K562 (cell line): ENCODE measurements around the gene SERPINH1. TPM values are rescaled to one million over a fixed set of nuclear protein-coding genes. Genes with fewer than 3 reads are reported as not detected.
A peak's percentile ranks its signal among the peaks of the same experiment; 100 is the strongest.

Experiments used
- ATAC-seq: fragments of 200-7000 bp; cut with Tn5 transposase; 3 replicates; pipeline ENCODE4 v1.9.1; 2020; ENCODE audit warnings: moderate library complexity
- BruUV-seq: library from RNA; stranded (reverse); fragments of 400-500 nt; replicated peaks from 2 replicates; lab custom pipeline; 2021; lab: Mats Ljungman, UMichigan
- CTCF ChIA-PET: fragments of 300-600 bp; formaldehyde crosslinking; extraction: SDS; loops from one replicate; lab custom pipeline; 2021; ENCODE audit warnings: low intra/inter-chr PET ratio; lab: Yijun Ruan, JAX
- POLR2A ChIA-PET: fragments of 300-600, 350-650 bp; sonication (Branson Sonifier 250); formaldehyde crosslinking; extraction: SDS; loops from one replicate; lab custom pipeline; 2021; ENCODE audit warnings: antibody characterized with exemption, inconsistent platforms; lab: Yijun Ruan, JAX
- DNase-seq, 4 experiments: peaks; one replicate each; pipeline versions ENCODE4 v3.0.0 to v3.0.0-alpha.2; 2011 to 2018; ENCODE audit warnings: low spot score in 3 of 4, mixed read lengths in 3 of 4; ENCODE audit errors: extremely low read depth in 1 of 4
- FAIRE-seq: peaks from 2 replicates; lab custom pipeline; 2011; peaks lifted over from hg19 to GRCh38; lab: Jason Lieb, UNC
- H2AFZ ChIP-seq: 2 replicates; pipeline ENCODE4 v1.6.0; 2011; ENCODE audit warnings: low read depth, low read length, control low read depth, inconsistent platforms
- H3K27ac ChIP-seq: fragments of 200-600 bp; 3 replicates; pipeline ENCODE4 v1.8.0; 2011; ENCODE audit warnings: low read depth, mild to moderate bottlenecking, control low read depth, inconsistent platforms, low read length, moderate library complexity, mixed read lengths; ENCODE audit errors: extremely low read depth
- H3K27me3 ChIP-seq, 2 experiments: fragments of 300-600 bp in 1 of 2; 2 replicates in 1 of 2; 3 replicates in 1 of 2; pipeline versions ENCODE4 v1.6.0 to v1.8.0; 2011; ENCODE audit warnings: inconsistent platforms in 2 of 2, low read length in 2 of 2, mild to moderate bottlenecking in 1 of 2, mixed read lengths in 1 of 2, moderate library complexity in 1 of 2; ENCODE audit not compliant: control insufficient read depth in 2 of 2, insufficient read depth in 2 of 2
- H3K36me3 ChIP-seq: fragments of 300-600 bp; 3 replicates; pipeline ENCODE4 v1.8.0; 2011; ENCODE audit warnings: mild to moderate bottlenecking, low read length, inconsistent platforms; ENCODE audit not compliant: control insufficient read depth, insufficient read depth
- H3K4me1 ChIP-seq, 2 experiments: fragments of 200-600 bp in 1 of 2; replicated peaks in 1 of 2; 2 replicates in 1 of 2; 3 replicates in 1 of 2; pipeline versions ENCODE4 v1.5.1 to v1.8.0; 2011; ENCODE audit warnings: inconsistent platforms in 2 of 2, low read length in 2 of 2, mild to moderate bottlenecking in 1 of 2, mixed read lengths in 1 of 2, moderate library complexity in 1 of 2; ENCODE audit not compliant: control insufficient read depth in 2 of 2, insufficient read depth in 2 of 2
- H3K4me2 ChIP-seq: 2 replicates; pipeline ENCODE4 v1.6.1; 2011; ENCODE audit warnings: low read length, control low read depth, inconsistent platforms, mixed read lengths; ENCODE audit not compliant: insufficient read depth
- H3K4me3 ChIP-seq: fragments of 200-600 bp; sonication (generic), shearing (Covaris generic); 2 replicates; pipeline ENCODE4 v1.5.1; 2016; ENCODE audit warnings: control low read depth, inconsistent platforms
- H3K79me2 ChIP-seq: fragments of 200-600 bp; 3 replicates; pipeline ENCODE4 v1.8.0; 2011; ENCODE audit warnings: low read length, inconsistent platforms; ENCODE audit not compliant: control insufficient read depth, insufficient read depth
- H3K9ac ChIP-seq, 2 experiments: 2 replicates each; pipeline versions ENCODE4 v1.6.0 to v1.6.1; 2011; ENCODE audit warnings: low read depth in 2 of 2, low read length in 2 of 2, control low read depth in 1 of 2, inconsistent platforms in 1 of 2, mild to moderate bottlenecking in 1 of 2, mixed read lengths in 1 of 2; ENCODE audit not compliant: insufficient read depth in 1 of 2
- H3K9me1 ChIP-seq: one replicate; pipeline ENCODE4 v1.6.0; 2011; ENCODE audit warnings: inconsistent platforms, mild to moderate bottlenecking, low read length, moderate library complexity; ENCODE audit not compliant: control insufficient read depth, insufficient read depth
- H3K9me3 ChIP-seq: replicated peaks from 2 replicates; pipeline ENCODE4 v1.5.1; 2011; ENCODE audit warnings: low read depth, low read length, inconsistent platforms; ENCODE audit not compliant: control insufficient read depth, insufficient read depth
- H4K20me1 ChIP-seq: replicated peaks from 2 replicates; pipeline ENCODE4 v1.6.1; 2011; ENCODE audit warnings: low read length, inconsistent platforms, mixed read lengths; ENCODE audit not compliant: control insufficient read depth, insufficient read depth
- BMI1 ChIP-seq: fragments of 150-350 bp; IDR thresholded peaks from 2 replicates; pipeline ENCODE4 v1.6.1; 2014; ENCODE audit warnings: low read length
- CBX1 ChIP-seq: sonication (generic); IDR thresholded peaks from 2 replicates; pipeline ENCODE4 v1.6.1; 2016; ENCODE audit warnings: antibody characterized with exemption, low read depth, mild to moderate bottlenecking
- GABPB1 ChIP-seq: sonication (generic); formaldehyde crosslinking; IDR thresholded peaks from 2 replicates; pipeline ENCODE4 v1.8.0; 2022; ENCODE audit warnings: mild to moderate bottlenecking, missing genetic modification reagents
- MAFF ChIP-seq: IDR thresholded peaks from 2 replicates; pipeline ENCODE4 v1.6.1; 2012; ENCODE audit warnings: low read length, improper control_type of control experiment
- POU5F1 ChIP-seq: fragments of 150-350 bp; IDR thresholded peaks from 2 replicates; pipeline ENCODE4 v1.6.1; 2014; ENCODE audit warnings: borderline replicate concordance, low read length, low read depth, mild to moderate bottlenecking; ENCODE audit not compliant: partially characterized antibody
- ZNF444 ChIP-seq: fragments of 250-450 bp; sonication (Bioruptor Pico); IDR thresholded peaks from 2 replicates; pipeline ENCODE4 v1.4.0; 2020; ENCODE audit warnings: mild to moderate bottlenecking, moderate library complexity
- WGBS: fragments of 100-300 bp; shearing (Covaris generic); methylation state at CpG from one replicate; pipeline ENCODE4 v1.1.6; 2016; ENCODE audit warnings: low coverage, mixed read lengths; ENCODE audit not compliant: insufficient coverage; ENCODE audit errors: missing lambda C conversion rate; 5-methylcytosine and 5-hydroxymethylcytosine counted together
- in situ Hi-C: fragments of 300-500 bp; cut with MboI; formaldehyde crosslinking; loops from 4 replicates; pipeline ENCODE4 v1.15.0; 2018; ENCODE audit warnings: inconsistent platforms, mixed read lengths
- intact Hi-C: fragments of 100-400 bp; cut with micrococcal nuclease; formaldehyde crosslinking; loops from 2 replicates; pipeline ENCODE4 v1.14.2; 2022
- polyA plus RNA-seq, 8 experiments: library from polyadenylated mRNA; depleted of rRNA in 4 of 8; stranded (reverse) in 5 of 8; unstranded in 3 of 8; fragments of >200 nt; fragmentation: Nextera tagmentation in 2 of 8; fragmentation: Illumina TruSeq in 1 of 8; extraction: Ambion mirVana in 2 of 8; extraction: Trizol in 1 of 8; gene quantifications; 2 replicates each; pipeline versions ENCODE4 v1.2.1 to v1.2.3, GENCODE V29; 2011 to 2014; ENCODE audit warnings: inconsistent platforms in 1 of 8, missing spikeins in 1 of 8
- total RNA-seq, 7 experiments: library from RNA; depleted of rRNA in 6 of 7; stranded (reverse); fragments of >200 nt in 6 of 7; fragmentation: Illumina TruSeq in 2 of 7; extraction: Trizol in 2 of 7; gene quantifications; 2 replicates each; pipeline versions ENCODE4 v1.2.1 to v1.2.3, GENCODE V29; 2011 to 2021; ENCODE audit warnings: low replicate concordance in 1 of 7
- TF ChIP-seq, protein P1 (sequence below): fragments of 250-450 bp; sonication (Bioruptor Pico); IDR thresholded peaks from 2 replicates; pipeline ENCODE4 v1.8.0; 2022; ENCODE audit warnings: moderate library complexity, mild to moderate bottlenecking, inconsistent platforms
- TF ChIP-seq, protein P2 (sequence below): sonication (generic); formaldehyde crosslinking; IDR thresholded peaks from 2 replicates; pipeline ENCODE4 v1.8.0; 2022; ENCODE audit warnings: missing genetic modification reagents, mild to moderate bottlenecking, borderline replicate concordance
- TF ChIP-seq, protein P3 (sequence below): fragments of 250-450 bp; sonication (Bioruptor Pico); IDR thresholded peaks from 2 replicates; pipeline ENCODE4 v1.5.0; 2021; ENCODE audit warnings: mild to moderate bottlenecking, borderline replicate concordance

Gene SERPINH1
- total and polyA plus RNA-seq, 9 of the 15 experiments (the other 6 are each of a cell fraction or from before 2014, with no cell fraction given), result 2.8 to 106 (median 67.9) TPM

DNA sequence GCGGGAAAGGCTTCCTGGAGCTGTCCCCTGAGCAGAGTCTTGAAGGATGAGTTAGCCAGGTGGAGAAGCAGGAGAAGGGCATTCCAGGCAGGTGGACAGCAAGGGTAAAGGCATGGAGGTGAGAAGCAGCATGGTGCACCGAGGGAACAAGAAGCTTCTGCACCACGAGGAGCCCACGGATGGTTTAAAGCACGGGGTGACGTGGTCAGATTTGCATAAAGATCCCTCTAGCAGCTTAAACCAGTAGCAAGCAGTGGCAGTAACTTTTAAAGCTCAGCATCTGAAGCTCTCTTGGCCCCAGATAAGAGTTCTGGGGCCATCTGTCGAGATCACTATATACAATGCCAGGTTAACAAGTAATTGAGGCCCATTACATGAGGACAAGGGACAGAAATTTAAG is 36.8 kb downstream of the SERPINH1 start:
- no peak overlapping the region for H3K27ac ChIP-seq
- H3K9me3 ChIP-seq, result no peaks in the 10 kb centered on the region
- peaks cover 14 to 16% of the 10 kb centered on the region in 2 experiments; a peak in 4 of 5 replicates for H3K4me1 ChIP-seq
- 0 out of 2 replicates have a peak overlapping the region, but pooled peaks have one; percentile 1 for H2AFZ ChIP-seq
- in situ Hi-C loops, result no loop called here
- 15% methylated on average over 7 of the region's 7 CpGs for WGBS
- no peak overlapping the region for H3K4me3 ChIP-seq
- H3K9me1 ChIP-seq, result no peaks in the 10 kb centered on the region
- no peak for ATAC-seq
- no peak for FAIRE-seq
- TF ChIP-seq CBX1 (no peak), ZNF444 (CRISPR knock-in tag) (no peak), BMI1 (no peak), MAFF (no peak)
- intact Hi-C loops, result no loop called here
- H4K20me1 ChIP-seq, result no peaks in the 10 kb centered on the region
- no peak overlapping the region for H3K4me2 ChIP-seq
- no peak for DNase-seq
- no peak overlapping the region for H3K9ac ChIP-seq
- BruUV-seq, result no TSS peak
- POLR2A ChIA-PET, result interaction anchor here (0.6 to 1.8 kb wide), 5 partner anchors 9 to 36 kb away, joined by 3 to 8 read pairs (median 3); no protein-coding TSS in a partner anchor
- H3K36me3 ChIP-seq, result no peaks in the 10 kb centered on the region
- no peaks in the 10 kb centered on the region for H3K79me2 ChIP-seq
- H3K27me3 ChIP-seq, result peaks cover 0 to 7% of the 10 kb centered on the region in 2 experiments; a peak in 2 of 5 replicates
- CTCF ChIA-PET, result no interaction called here

DNA sequence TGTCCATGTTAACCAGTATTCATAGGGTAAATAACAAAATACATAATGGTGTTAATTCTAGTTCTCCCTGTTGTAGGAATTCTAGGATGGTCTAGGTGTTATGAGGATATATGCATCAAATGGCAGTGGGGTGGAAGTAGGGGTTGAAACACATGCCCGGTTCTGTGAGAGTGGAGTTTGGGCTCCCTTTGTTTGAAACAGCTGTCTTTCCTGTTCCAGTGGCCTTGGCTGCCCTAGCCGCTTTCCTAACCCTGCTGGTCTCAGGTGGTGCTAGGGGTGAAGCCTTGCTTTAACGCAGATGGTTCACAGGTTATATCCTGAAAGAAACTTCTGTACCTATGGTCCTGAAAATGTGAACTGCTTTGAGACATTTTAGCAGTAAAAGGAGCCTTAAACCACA is 38.3 kb downstream of the SERPINH1 start:
- in situ Hi-C loops (no loop called here), intact Hi-C loops (no loop called here)
- BruUV-seq, result no TSS peak
- H3K9ac ChIP-seq, result no peak overlapping the region; a peak in 1 of 4 replicates
- FAIRE-seq (no peak), DNase-seq (no peak), ATAC-seq (no peak)
- H3K27ac ChIP-seq, result no peak overlapping the region
- CTCF ChIA-PET, result no interaction called here
- WGBS, result 24% methylated on average over 3 of the region's 3 CpGs
- H3K27me3 ChIP-seq, result peaks cover 10 to 14% of the 10 kb centered on the region in 2 experiments; a peak in 3 of 5 replicates
- no peaks in the 10 kb centered on the region for H3K36me3 ChIP-seq
- no peak overlapping the region for H3K4me2 ChIP-seq
- H3K9me1 ChIP-seq, result no peaks in the 10 kb centered on the region
- H3K4me1 ChIP-seq, result peaks cover 4 to 5% of the 10 kb centered on the region in 2 experiments; a peak in 4 of 5 replicates
- H3K9me3 ChIP-seq, result no peaks in the 10 kb centered on the region
- POLR2A ChIA-PET, result interaction anchor here (1.5 to 1.8 kb wide), 3 partner anchors 9 to 38 kb away, joined by 3 to 8 read pairs (median 4); no protein-coding TSS in a partner anchor
- no peaks in the 10 kb centered on the region for H4K20me1 ChIP-seq
- no peak overlapping the region for H2AFZ ChIP-seq
- no peak overlapping the region for H3K4me3 ChIP-seq
- no peaks in the 10 kb centered on the region for H3K79me2 ChIP-seq
- TF ChIP-seq, protein P1, sequence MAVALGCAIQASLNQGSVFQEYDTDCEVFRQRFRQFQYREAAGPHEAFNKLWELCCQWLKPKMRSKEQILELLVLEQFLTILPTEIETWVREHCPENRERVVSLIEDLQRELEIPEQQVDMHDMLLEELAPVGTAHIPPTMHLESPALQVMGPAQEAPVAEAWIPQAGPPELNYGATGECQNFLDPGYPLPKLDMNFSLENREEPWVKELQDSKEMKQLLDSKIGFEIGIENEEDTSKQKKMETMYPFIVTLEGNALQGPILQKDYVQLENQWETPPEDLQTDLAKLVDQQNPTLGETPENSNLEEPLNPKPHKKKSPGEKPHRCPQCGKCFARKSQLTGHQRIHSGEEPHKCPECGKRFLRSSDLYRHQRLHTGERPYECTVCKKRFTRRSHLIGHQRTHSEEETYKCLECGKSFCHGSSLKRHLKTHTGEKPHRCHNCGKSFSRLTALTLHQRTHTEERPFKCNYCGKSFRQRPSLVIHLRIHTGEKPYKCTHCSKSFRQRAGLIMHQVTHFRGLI (CRISPR knock-in tag), result no peak
- TF ChIP-seq, protein P2, sequence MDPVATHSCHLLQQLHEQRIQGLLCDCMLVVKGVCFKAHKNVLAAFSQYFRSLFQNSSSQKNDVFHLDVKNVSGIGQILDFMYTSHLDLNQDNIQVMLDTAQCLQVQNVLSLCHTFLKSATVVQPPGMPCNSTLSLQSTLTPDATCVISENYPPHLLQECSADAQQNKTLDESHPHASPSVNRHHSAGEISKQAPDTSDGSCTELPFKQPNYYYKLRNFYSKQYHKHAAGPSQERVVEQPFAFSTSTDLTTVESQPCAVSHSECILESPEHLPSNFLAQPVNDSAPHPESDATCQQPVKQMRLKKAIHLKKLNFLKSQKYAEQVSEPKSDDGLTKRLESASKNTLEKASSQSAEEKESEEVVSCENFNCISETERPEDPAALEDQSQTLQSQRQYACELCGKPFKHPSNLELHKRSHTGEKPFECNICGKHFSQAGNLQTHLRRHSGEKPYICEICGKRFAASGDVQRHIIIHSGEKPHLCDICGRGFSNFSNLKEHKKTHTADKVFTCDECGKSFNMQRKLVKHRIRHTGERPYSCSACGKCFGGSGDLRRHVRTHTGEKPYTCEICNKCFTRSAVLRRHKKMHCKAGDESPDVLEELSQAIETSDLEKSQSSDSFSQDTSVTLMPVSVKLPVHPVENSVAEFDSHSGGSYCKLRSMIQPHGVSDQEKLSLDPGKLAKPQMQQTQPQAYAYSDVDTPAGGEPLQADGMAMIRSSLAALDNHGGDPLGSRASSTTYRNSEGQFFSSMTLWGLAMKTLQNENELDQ, result no peak
- TF ChIP-seq POU5F1 (no peak), GABPB1 (CRISPR knock-in tag) (no peak)
- TF ChIP-seq, protein P3, sequence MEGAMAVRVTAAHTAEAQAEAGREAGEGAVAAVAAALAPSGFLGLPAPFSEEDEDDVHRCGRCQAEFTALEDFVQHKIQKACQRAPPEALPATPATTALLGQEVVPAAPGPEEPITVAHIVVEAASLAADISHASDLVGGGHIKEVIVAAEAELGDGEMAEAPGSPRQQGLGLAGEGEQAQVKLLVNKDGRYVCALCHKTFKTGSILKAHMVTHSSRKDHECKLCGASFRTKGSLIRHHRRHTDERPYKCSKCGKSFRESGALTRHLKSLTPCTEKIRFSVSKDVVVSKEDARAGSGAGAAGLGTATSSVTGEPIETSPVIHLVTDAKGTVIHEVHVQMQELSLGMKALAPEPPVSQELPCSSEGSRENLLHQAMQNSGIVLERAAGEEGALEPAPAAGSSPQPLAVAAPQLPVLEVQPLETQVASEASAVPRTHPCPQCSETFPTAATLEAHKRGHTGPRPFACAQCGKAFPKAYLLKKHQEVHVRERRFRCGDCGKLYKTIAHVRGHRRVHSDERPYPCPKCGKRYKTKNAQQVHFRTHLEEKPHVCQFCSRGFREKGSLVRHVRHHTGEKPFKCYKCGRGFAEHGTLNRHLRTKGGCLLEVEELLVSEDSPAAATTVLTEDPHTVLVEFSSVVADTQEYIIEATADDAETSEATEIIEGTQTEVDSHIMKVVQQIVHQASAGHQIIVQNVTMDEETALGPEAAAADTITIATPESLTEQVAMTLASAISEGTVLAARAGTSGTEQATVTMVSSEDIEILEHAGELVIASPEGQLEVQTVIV, result no peak
